OCI-M2 (cell line): Measurements from ENCODE around the gene TK2.

Source experiments
- DNase-seq: peaks from one replicate; lab custom pipeline; 2025; ENCODE audit not compliant: unreplicated experiment; lab: John Stamatoyannopoulos, UW

Gene TK2

DNA sequence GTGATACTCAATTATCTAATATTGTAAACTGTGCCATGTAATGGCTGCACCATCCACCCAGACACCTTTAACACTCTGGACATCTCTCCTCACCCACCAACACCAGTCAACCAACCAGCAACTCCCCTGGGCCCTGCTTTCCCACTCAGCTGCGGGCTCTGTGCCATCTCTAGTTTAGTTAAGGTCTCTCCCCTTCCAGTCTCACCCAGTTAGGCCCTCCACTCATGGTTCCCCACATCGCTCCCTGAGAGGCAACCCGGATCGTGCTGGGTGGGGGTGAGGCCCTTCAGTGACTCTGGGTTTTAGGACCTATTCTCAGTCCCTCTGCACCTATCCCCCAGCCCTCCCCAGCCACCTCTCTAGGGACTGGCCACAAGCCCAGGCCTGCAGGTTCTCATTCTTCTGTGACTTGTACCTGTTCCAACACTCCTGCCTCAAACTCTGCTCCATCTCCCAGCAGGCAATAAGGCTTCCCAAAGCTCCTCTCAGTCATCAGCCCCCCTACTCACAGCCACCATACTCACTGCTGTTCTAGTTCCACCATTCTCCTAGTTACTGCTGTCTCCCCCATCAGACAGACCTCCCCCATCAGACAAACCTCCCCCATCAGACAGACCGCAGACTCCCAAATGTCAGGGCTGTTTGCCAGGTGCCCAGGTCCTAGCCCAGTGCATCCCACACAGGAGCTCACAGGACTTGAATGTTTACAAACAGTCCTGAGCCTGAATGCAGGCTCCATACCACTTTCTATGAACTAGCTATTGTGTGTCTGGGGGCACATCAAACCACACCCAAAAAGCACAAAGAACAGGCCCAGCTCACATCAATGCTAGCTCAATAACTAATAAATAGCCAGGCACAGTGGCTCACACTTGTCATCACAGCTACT is 2.6 kb downstream of the TK2 start:
- DNase-seq = no peak

- DNase-seq = no peak
Observed at GRCh38 chr16:66544016-66544757, 5.7 kb downstream of the TK2 start.

- DNase-seq = no peak
Observed at GRCh38 chr16:66543541-66543940, 6.4 kb downstream of the TK2 start.

- no peak for DNase-seq
Observed at GRCh38 chr16:66542396-66542795, 7.5 kb downstream of the TK2 start.

GRCh38 chr16:66541388-66542355 is 8.2 kb downstream of the TK2 start:
- no peak for DNase-seq

DNA sequence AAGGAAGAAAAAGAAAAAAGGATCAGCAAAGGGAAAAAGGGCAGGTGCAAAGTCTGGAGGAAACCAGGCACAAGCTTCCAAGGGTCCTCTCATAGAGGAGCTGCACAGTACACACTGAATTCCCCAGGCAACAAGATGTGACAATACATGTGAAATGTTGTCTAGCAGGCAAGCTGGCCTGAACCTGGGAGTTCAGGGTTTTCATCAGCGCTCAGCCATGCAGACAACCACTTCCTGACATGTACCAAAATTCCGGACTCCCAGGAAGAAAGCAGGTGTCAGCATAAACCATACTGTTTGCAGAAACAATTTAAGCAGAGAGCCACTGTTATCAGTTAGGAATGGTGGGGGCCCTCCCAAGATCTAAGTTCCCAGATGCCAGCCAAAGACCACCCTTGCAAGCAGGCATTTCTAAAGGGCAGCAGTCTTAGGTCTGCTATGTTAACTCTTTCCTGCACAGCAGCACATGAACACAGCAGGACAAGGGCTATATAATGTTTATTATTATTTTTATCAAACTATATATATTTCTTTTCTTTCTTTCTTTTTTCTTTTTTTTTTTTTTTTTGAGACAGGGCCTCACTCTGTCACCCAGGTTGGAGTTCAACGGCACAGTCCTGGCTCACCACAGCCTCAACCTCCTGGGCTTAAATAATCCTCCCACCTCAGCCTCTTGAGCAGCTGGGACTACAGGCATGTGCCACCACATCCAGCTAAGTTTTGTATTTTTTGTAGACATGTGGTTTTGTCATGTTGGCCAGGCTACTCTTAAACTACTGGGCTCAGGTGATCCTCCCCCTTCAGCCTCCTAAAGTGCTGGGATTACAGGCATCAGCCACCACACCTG is 10.1 kb downstream of the TK2 start:
- DNase-seq = no peak

GRCh38 chr16:66538910-66539309 is 11.0 kb downstream of the TK2 start:
- no peak for DNase-seq

DNA sequence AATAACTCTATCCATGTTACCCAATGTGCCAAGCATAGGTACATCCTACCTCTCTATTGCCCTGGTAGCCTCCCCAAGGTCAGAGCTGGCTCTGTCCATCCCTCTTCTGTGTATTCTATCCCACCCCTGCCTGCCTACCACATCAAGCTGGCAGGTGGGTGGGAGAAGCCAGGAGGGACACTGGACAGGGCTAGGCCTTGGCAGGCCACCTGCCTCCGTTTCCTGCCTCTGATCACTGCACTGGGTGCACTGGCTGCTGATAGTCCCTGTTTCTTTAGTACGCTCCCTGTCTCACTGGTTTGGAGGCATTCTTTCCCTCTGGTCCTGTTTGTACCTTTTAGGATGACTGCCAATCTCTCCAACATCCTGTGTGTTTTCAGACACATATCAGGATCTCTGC is 12.7 kb downstream of the TK2 start:
- no peak for DNase-seq

- no peak for DNase-seq
Observed at GRCh38 chr16:66536525-66536924, 13.4 kb downstream of the TK2 start.

- DNase-seq = no peak
Observed at GRCh38 chr16:66534376-66534799, 15.5 kb downstream of the TK2 start.

- no peak for DNase-seq
Observed at GRCh38 chr16:66529475-66529874, 20.4 kb downstream of the TK2 start.

DNA sequence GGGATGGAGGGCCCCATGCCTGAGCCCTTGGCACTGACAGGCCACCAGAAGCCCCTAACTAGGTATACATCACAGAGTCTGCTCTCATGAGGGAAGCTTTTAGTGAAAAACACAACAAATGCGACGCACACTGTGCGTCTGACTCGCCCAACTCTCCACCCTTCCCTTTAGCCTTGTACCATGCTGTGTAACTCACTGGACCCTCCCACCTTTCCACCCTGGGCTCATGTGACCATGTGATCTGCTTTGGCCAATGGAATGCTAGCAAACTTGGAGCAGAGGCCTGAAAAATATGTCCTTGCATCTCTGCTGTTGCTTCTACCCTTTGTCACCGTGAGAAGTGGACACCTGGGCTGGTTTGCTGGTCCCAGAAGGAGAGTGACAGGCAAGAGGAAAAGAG is 21.6 kb downstream of the TK2 start:
- no peak for DNase-seq

DNA sequence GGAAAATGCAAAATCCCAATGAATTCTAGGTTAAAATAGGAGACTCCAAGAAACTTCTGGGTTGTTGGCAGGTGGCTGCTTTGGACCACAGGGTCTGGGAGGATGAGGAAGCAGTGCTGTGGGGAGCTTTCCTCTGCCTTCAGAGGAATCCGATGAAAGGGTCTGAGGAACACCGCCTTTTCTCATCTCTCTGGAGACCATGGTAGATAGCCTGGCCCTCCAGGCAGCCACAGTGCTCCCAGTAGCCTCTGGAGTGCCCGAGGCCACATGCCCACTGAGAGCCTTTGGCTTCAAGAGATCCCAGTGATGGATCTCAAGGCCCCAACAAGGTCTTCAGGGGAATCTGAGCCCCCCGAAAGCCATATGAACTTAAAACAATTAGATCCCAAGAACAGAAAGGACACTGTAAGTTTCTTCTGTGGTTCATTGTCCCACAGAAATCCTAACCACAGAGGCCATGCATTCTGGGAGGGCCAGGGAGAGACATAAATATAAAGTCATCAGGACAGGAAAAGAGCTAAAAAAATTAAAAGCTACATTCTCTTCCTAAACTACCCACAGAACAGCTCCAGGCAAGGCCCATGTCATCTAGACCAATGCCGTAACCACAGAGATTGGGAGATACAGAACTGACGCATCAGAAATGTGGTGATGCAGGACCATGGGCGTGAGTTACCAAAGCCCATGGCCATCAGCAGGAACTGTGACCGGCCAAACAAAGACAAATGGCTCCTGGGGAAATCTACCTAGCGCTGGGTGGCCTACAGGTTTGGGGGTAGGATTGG is 24.3 kb downstream of the TK2 start:
- no peak for DNase-seq

DNA sequence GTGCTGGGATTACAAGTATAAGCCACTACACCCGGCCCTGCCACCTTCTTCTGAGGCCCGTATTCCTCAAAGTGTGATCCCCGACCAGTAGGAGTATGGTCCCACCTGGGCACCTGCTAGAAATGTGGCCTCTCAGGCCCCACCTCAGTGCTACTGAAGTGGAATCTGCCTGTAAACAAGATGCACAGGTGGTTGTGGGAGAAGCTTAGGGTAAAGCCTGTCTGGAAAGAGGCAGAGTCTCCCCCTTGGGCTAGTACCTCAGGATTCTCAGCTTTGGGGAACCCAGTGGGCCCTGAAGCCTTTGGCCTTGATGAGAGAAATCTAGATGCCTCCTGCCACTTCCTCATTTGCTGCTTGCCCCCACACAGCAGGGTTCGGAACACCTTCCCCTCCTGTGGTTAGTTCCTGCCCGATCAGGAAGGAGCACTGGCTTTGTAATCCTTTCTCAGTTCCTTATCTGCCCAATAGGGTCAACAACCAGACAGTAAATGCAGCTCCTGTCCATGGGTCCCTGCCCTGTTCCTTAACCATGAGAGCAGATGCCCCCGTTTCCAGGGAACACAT is 25.2 kb downstream of the TK2 start:
- DNase-seq = no peak

DNA sequence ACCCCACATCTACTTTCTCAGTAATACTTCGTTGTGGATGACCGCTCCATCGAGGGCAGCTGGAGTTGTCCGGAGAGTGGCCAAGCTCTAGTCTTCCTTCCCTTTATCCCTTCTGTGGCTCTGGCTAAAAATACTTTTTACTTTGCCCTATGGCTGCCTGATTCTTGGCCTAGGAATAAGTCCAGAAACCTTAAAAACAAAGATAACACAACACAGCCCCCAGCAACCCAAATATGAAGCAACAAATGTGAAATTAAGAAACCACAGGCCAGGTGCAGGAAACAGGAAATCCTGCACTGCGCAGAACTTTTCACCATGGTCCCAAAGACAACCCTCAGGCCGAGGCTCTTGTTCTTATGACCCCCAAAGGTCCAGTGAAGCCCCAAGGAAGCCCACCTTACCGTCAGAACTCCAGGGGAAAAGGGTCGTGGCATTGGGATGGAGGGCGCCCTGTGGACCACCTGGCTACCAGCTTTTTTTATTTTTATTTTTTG is 26.0 kb downstream of the TK2 start:
- no peak for DNase-seq

DNA sequence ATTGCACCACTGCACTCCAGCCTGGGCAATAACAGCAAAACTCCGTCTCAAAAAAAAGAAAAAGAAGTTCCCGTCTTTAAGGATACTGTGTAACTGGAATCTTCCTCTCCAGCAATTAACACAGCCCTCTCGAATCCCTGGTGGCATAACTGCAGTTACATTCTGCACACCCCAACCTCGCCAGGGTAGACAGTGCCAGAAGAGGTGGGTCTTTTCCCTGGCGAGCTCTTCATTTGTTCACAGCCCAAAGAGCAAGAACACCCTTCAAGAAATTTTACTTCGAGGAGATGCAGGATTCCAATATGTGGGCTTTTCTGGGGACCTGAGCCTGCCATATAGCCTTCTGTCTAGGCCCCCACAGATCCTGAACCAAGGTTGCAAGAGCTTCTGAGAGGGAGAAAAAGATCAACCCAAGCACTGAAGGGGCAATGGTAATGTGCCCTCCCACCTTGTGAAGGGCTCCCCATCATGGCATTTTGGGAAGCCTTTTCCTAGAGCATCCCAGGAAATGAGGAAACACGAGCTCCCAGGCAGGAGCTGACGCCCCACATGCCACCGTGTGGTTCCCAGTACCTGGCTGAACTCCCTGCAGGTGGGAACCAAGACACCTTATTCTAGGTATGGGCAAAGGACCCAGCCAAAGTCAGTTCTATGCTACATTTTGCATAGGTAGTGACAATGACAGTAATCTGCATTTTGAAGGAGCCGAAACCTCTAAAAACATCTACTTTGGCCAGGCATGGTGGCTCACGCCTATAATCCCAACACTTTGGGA is 26.9 kb downstream of the TK2 start:
- DNase-seq = no peak

DNA sequence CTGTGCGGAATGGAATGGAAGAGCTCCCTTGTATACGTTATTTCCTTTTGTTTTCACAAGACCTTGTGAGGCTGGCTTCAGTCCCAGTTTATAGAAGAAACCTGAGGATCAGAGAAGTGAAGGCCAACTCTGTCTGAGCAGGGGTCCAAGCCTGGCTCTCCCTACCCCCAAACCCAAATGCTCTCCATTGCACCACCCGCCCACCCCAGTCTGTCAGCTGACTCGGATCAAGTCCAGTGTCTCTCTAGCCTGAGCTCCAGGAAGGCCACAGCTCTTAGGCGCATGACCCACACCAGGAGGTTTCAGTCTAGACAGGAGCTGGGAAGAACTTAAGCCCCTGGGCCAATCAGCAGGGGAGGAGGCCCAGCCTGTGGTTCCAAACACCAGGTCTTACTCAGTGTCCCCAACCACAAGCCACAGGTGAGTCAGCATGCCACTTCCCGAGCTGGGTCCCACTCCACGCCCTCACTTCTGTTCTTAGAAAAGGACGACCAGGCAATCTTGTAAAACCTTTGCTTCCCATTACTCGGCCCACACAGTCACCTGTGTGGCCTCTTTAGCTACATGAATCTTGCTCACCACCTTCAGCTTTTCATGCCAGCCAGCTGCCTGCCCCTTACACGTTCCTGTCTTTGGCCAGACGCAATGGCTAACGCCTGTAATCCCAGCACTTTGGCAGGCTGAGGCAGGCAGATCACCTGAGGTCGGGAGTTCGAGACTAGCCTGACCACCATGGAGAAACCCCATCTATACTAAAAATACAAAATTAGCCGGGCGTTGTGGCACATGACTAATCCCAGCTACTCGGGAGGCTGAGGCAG is 27.8 kb downstream of the TK2 start:
- no peak for DNase-seq
